Fibroblast of villous mesenchyme (primary cell): ENCODE results near the gene EOMES. TPM values are rescaled to one million over a fixed set of nuclear protein-coding genes. Genes with fewer than 3 reads are reported as not detected.

Experiments
- total RNA-seq: library from RNA; depleted of rRNA; stranded (reverse); fragments of >200 nt; gene quantifications from 2 replicates; pipeline ENCODE4 v1.2.3, GENCODE V29; 2012

Gene EOMES
- total RNA-seq, 1 donor: not detected

Other genes with a start within 250 kb of the EOMES start
- gene SLC4A7, start 237.9 kb downstream of the EOMES start, total RNA-seq: 52.2 and 78.2 TPM in 2 replicates